CD4-positive, alpha-beta T cell (primary cell): ENCODE results near the gene PDCL3. TPM values are rescaled to one million over a fixed set of nuclear protein-coding genes. Genes with fewer than 3 reads are reported as not detected.

Experiments
- ATAC-seq: fragments of 200-7000 bp; cut with Tn5 transposase; one replicate; pipeline ENCODE4 v1.10.0; 2022; ENCODE audit warnings: mild to moderate bottlenecking; ENCODE audit not compliant: poor library complexity
- CTCF ChIA-PET: fragments of 350-600 bp; sonication (Branson Sonifier 250); formaldehyde crosslinking; loops from one replicate; lab custom pipeline; 2021; ENCODE audit warnings: antibody characterized with exemption, inconsistent platforms; lab: Charles Lee
- POLR2A ChIA-PET: fragments of 350-600 bp; sonication (Branson Sonifier 250); formaldehyde crosslinking; loops from one replicate; lab custom pipeline; 2021; ENCODE audit warnings: antibody characterized with exemption, inconsistent platforms; lab: Charles Lee
- DNase-seq, 14 experiments: peaks; one replicate each; pipeline ENCODE4 v3.0.0-alpha.2; 2013 to 2020; ENCODE audit warnings: mixed read lengths in 2 of 14
- H3K27ac ChIP-seq, 2 donors: one replicate each; pipeline versions ENCODE4 v1.5.1 to v1.7.0; 2013; ENCODE audit warnings: low read length in 2 of 2, low read depth in 1 of 2, mild to moderate bottlenecking in 1 of 2
- H3K27me3 ChIP-seq, 2 experiments: 1 replicate in 1 of 2; 2 replicates in 1 of 2; pipeline versions ENCODE4 v1.6.1 to v1.7.0; 2013; ENCODE audit warnings: low read length in 2 of 2, control low read depth in 1 of 2, mild to moderate bottlenecking in 1 of 2, moderate library complexity in 1 of 2; ENCODE audit not compliant: insufficient read depth in 2 of 2, control insufficient read depth in 1 of 2
- H3K36me3 ChIP-seq: one replicate; pipeline ENCODE4 v1.6.1; 2013; ENCODE audit warnings: low read length, control low read depth; ENCODE audit not compliant: insufficient read depth
- H3K4me1 ChIP-seq: one replicate; pipeline ENCODE4 v1.6.1; 2013; ENCODE audit warnings: low read length, control low read depth; ENCODE audit not compliant: insufficient read depth
- H3K4me3 ChIP-seq: one replicate; pipeline ENCODE4 v1.5.1; 2013; ENCODE audit warnings: mild to moderate bottlenecking, low read length, moderate library complexity
- H3K9me3 ChIP-seq, 2 experiments: 1 replicate in 1 of 2; 2 replicates in 1 of 2; pipeline versions ENCODE4 v1.6.1 to v1.7.0; 2013; ENCODE audit warnings: low read length in 2 of 2, mild to moderate bottlenecking in 2 of 2, control low read depth in 1 of 2, moderate library complexity in 1 of 2; ENCODE audit not compliant: control insufficient read depth in 1 of 2, insufficient read depth in 1 of 2
- H3K27ac Mint-ChIP-seq: one replicate; pipeline ENCODE4 v1.8.0; 2020; ENCODE audit warnings: mixed read lengths
- H3K27me3 Mint-ChIP-seq: one replicate; pipeline ENCODE4 v1.8.0; 2021; ENCODE audit warnings: mixed read lengths
- H3K36me3 Mint-ChIP-seq: one replicate; pipeline ENCODE4 v1.8.0; 2021; ENCODE audit warnings: low read depth, mixed read lengths
- H3K4me1 Mint-ChIP-seq: one replicate; pipeline ENCODE4 v1.8.0; 2021; ENCODE audit warnings: low read depth, mixed read lengths
- H3K4me3 Mint-ChIP-seq: one replicate; pipeline ENCODE4 v1.8.0; 2020; ENCODE audit warnings: mild to moderate bottlenecking, mixed read lengths
- H3K9me3 Mint-ChIP-seq: one replicate; pipeline ENCODE4 v1.8.0; 2020; ENCODE audit warnings: mixed read lengths
- intact Hi-C, 2 experiments: fragments of 100-400 bp; cut with DNase I in 1 of 2; cut with micrococcal nuclease in 1 of 2; formaldehyde crosslinking; loops; one replicate each; pipeline versions ENCODE4 v1.15.1 to v1.9.0; 2023 to 2025; cut with DNase I, micrococcal nuclease
- total RNA-seq, 174 experiments: library from RNA in 2 of 174; stranded (reverse) in 2 of 174; gene quantifications; one replicate each; pipeline ENCODE4 v1.2.3 and lab custom pipeline; 2021 to 2026
- TF ChIP-seq, protein P1 (sequence below): fragments of 200-600 bp; IDR thresholded peaks from one replicate; pipeline ENCODE4 v1.8.0; 2022; ENCODE audit warnings: antibody characterized with exemption, mild to moderate bottlenecking

Gene PDCL3
- total RNA-seq, 2 experiments from 2014 or later = 31.7 to 34.6 TPM

DNA sequence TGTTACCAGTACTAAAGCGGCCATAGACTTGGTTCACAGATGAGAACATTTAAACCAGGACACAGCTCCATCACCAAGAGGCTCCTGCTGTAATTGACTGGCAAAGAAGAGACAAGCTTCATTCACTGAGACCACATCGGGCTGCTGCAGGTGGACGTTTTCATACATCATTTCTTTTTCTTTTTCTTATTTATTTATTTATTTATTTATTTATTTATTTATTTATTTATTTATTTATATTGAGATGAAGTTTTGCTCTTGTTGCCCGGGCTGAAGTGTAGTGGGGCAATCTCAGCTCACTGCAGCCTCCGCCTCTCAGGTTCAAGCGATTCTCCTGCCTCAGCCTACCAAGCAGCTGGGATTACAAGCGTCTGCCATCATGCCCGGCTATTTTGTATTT is 33.6 kb upstream of the PDCL3 start:
- H3K4me3 Mint-ChIP-seq = no peak overlapping the region
- ChIA-PET CTCF (no interaction called here), POLR2A (no interaction called here)
- no peaks in the 10 kb centered on the region for H3K9me3 Mint-ChIP-seq
- no peak overlapping the region for H3K27ac Mint-ChIP-seq
- Histone ChIP-seq H3K27ac (no peak overlapping the region), H3K4me3 (no peak overlapping the region), H3K27me3 (peaks cover 0 to 2% of the 10 kb centered on the region in 2 experiments), H3K36me3 (no peaks in the 10 kb centered on the region), H3K4me1 (no peaks in the 10 kb centered on the region), H3K9me3 (no peaks in the 10 kb centered on the region)
- no peaks in the 10 kb centered on the region for H3K4me1 Mint-ChIP-seq
- intact Hi-C loops = no loop called here
- TF ChIP-seq, protein P1, sequence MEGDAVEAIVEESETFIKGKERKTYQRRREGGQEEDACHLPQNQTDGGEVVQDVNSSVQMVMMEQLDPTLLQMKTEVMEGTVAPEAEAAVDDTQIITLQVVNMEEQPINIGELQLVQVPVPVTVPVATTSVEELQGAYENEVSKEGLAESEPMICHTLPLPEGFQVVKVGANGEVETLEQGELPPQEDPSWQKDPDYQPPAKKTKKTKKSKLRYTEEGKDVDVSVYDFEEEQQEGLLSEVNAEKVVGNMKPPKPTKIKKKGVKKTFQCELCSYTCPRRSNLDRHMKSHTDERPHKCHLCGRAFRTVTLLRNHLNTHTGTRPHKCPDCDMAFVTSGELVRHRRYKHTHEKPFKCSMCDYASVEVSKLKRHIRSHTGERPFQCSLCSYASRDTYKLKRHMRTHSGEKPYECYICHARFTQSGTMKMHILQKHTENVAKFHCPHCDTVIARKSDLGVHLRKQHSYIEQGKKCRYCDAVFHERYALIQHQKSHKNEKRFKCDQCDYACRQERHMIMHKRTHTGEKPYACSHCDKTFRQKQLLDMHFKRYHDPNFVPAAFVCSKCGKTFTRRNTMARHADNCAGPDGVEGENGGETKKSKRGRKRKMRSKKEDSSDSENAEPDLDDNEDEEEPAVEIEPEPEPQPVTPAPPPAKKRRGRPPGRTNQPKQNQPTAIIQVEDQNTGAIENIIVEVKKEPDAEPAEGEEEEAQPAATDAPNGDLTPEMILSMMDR = no peak
- H3K36me3 Mint-ChIP-seq = no peaks in the 10 kb centered on the region
- no peak for ATAC-seq
- no peak for DNase-seq
- peaks cover 7% of the 10 kb centered on the region for H3K27me3 Mint-ChIP-seq

DNA sequence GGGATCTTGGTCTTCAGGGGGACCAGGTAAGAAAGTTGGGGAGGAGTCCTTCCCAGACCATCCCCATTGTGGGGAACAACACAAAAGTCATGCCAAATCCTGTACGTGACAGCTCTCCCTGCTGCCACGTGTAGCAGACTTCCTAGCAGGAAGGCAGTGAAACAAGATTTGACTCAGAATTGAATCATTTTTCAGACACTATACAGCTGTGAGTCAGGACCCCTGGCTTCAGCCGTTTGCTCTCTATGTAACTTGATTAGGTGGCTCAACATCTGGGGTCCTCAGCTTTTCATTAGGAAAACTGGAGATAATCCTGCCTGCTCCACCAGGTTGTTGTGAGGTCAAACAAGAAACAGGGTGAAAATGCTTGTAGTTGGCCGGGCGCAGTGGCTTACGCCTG is 32.9 kb upstream of the PDCL3 start:
- ChIA-PET POLR2A (no interaction called here), CTCF (no interaction called here)
- ATAC-seq (no peak), DNase-seq (no peak)
- Histone ChIP-seq H3K9me3 (no peaks in the 10 kb centered on the region), H3K4me1 (no peaks in the 10 kb centered on the region), H3K27ac (no peak overlapping the region), H3K27me3 (peaks cover 0 to 2% of the 10 kb centered on the region in 2 experiments), H3K4me3 (no peak overlapping the region), H3K36me3 (no peaks in the 10 kb centered on the region)
- Mint-ChIP-seq H3K4me3 (no peak overlapping the region), H3K9me3 (no peaks in the 10 kb centered on the region), H3K36me3 (no peaks in the 10 kb centered on the region), H3K4me1 (no peaks in the 10 kb centered on the region), H3K27ac (no peak overlapping the region), H3K27me3 (peaks cover 7% of the 10 kb centered on the region)
- TF ChIP-seq, protein P1 = no peak
- intact Hi-C loops = no loop called here

DNA sequence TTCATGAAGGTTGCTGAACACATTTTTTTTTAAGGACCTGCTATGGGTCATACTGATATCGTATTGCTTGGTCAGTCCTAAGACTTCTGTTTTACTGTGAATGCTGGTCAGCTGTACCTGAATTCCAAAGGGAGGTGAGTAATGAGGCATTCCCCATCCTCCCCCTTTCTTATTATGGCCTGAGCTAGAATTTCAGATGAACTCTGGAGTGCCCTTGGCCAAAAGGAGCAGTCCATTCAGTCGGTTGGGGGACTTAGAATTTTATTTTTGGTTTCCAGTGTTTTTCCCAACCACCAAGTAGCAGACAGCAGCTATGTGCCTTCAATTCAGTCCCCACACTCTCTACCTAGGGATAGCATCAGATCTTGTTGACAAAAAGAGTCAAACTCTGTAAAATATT is 26.9 kb upstream of the PDCL3 start:
- Mint-ChIP-seq H3K27me3 (no peaks in the 10 kb centered on the region), H3K4me3 (no peak overlapping the region), H3K36me3 (no peaks in the 10 kb centered on the region), H3K9me3 (no peaks in the 10 kb centered on the region), H3K27ac (no peak overlapping the region), H3K4me1 (no peaks in the 10 kb centered on the region)
- TF ChIP-seq, protein P1 = no peak
- ATAC-seq (no peak), DNase-seq (no peak)
- Histone ChIP-seq H3K27ac (no peak overlapping the region), H3K4me1 (no peaks in the 10 kb centered on the region), H3K27me3 (no peaks in the 10 kb centered on the region), H3K4me3 (no peak overlapping the region), H3K36me3 (no peaks in the 10 kb centered on the region), H3K9me3 (no peaks in the 10 kb centered on the region)
- ChIA-PET POLR2A (no interaction called here), CTCF (no interaction called here)
- intact Hi-C loops = no loop called here
